SJCRH30 (cell line): Measurements from ENCODE around the gene AMOTL2. TPM values are rescaled to one million over a fixed set of nuclear protein-coding genes. Genes with fewer than 3 reads are reported as not detected.
A peak's percentile ranks its signal among the peaks of the same experiment; 100 is the strongest.

Source experiments
- DNase-seq, 2 experiments: peaks; one replicate each; pipeline ENCODE4 v3.0.0-alpha.2; 2015 to 2020
- H3K27ac ChIP-seq: fragments of 250-450 bp; sonication (Bioruptor Pico); 2 replicates; pipeline ENCODE4 v1.5.1; 2020; ENCODE audit warnings: mild to moderate bottlenecking, moderate library complexity
- H3K27me3 ChIP-seq: fragments of 250-450 bp; sonication (Bioruptor Pico); 2 replicates; pipeline ENCODE4 v1.5.1; 2020; ENCODE audit warnings: mild to moderate bottlenecking, moderate library complexity
- H3K36me3 ChIP-seq: fragments of 250-450 bp; sonication (Bioruptor Pico); 2 replicates; pipeline ENCODE4 v1.5.1; 2020; ENCODE audit warnings: mild to moderate bottlenecking, moderate library complexity
- H3K4me1 ChIP-seq: fragments of 250-450 bp; sonication (Bioruptor Pico); 2 replicates; pipeline ENCODE4 v1.5.1; 2020; ENCODE audit warnings: mild to moderate bottlenecking, moderate library complexity
- H3K4me3 ChIP-seq: fragments of 250-450 bp; sonication (Bioruptor Pico); 2 replicates; pipeline ENCODE4 v1.5.1; 2020; ENCODE audit warnings: mild to moderate bottlenecking, moderate library complexity
- H3K9me3 ChIP-seq: fragments of 250-450 bp; sonication (Bioruptor Pico); replicated peaks from 2 replicates; pipeline ENCODE4 v1.5.1; 2020; ENCODE audit warnings: mild to moderate bottlenecking, moderate library complexity
- total RNA-seq: library from RNA; depleted of rRNA; stranded (reverse); fragments of >200 nt; shearing (Covaris generic); gene quantifications from 2 replicates; pipeline ENCODE4 v1.2.3, GENCODE V29; 2014

AMOTL2 gene
- total RNA-seq, 1 experiment from 2014 or later: 18.8 TPM

- H3K9me3 ChIP-seq: peaks cover 4% of the 10 kb centered on the region; the same call in 1 of the 2 replicates
- H3K27me3 ChIP-seq: no peaks in the 10 kb centered on the region
- H3K4me3 ChIP-seq: no peak overlapping the region
- no peak overlapping the region for H3K27ac ChIP-seq
- H3K36me3 ChIP-seq: no peaks in the 10 kb centered on the region
- no peak for DNase-seq
- H3K4me1 ChIP-seq: peaks cover 10% of the 10 kb centered on the region
These were observed 15.6 kb upstream of the AMOTL2 start for GRCh38 chr3:134389865-134390264.

- H3K27me3 ChIP-seq: no peaks in the 10 kb centered on the region
- H3K36me3 ChIP-seq: no peaks in the 10 kb centered on the region
- H3K4me1 ChIP-seq: peaks cover 10% of the 10 kb centered on the region
- H3K27ac ChIP-seq: no peak overlapping the region
- no peak for DNase-seq
- H3K9me3 ChIP-seq: peaks cover 4% of the 10 kb centered on the region; the same call in 1 of the 2 replicates
- H3K4me3 ChIP-seq: no peak overlapping the region
These were observed 14.7 kb upstream of the AMOTL2 start for GRCh38 chr3:134388788-134389485.

GRCh38 chr3:134388292-134388691 lies 14.0 kb upstream of the AMOTL2 start:
- H3K36me3 ChIP-seq: no peaks in the 10 kb centered on the region
- DNase-seq: no peak
- H3K4me1 ChIP-seq: peaks cover 10% of the 10 kb centered on the region
- peaks cover 4% of the 10 kb centered on the region; the same call in 1 of the 2 replicates for H3K9me3 ChIP-seq
- H3K27me3 ChIP-seq: no peaks in the 10 kb centered on the region
- no peak overlapping the region for H3K4me3 ChIP-seq
- H3K27ac ChIP-seq: no peak overlapping the region

GRCh38 chr3:134387293-134387692 lies 13.0 kb upstream of the AMOTL2 start:
- Histone ChIP-seq H3K27ac (no peak overlapping the region), H3K9me3 (peaks cover 4% of the 10 kb centered on the region; the same call in 1 of the 2 replicates), H3K36me3 (no peaks in the 10 kb centered on the region), H3K27me3 (no peaks in the 10 kb centered on the region), H3K4me3 (no peak overlapping the region), H3K4me1 (peaks cover 7% of the 10 kb centered on the region)
- no peak for DNase-seq

- Histone ChIP-seq H3K9me3 (no peaks in the 10 kb centered on the region; the same call in 1 of the 2 replicates), H3K27me3 (no peaks in the 10 kb centered on the region), H3K27ac (no peak overlapping the region), H3K4me1 (no peaks in the 10 kb centered on the region), H3K36me3 (no peaks in the 10 kb centered on the region), H3K4me3 (no peak overlapping the region)
- no peak for DNase-seq
These were observed 10.7 kb upstream of the AMOTL2 start for GRCh38 chr3:134384963-134385362.

GRCh38 chr3:134381831-134382442 lies 7.7 kb upstream of the AMOTL2 start:
- no peak overlapping the region for H3K27ac ChIP-seq
- no peaks in the 10 kb centered on the region for H3K4me1 ChIP-seq
- H3K4me3 ChIP-seq: no peak overlapping the region
- no peak for DNase-seq
- H3K9me3 ChIP-seq: no peaks in the 10 kb centered on the region
- H3K27me3 ChIP-seq: no peaks in the 10 kb centered on the region
- no peaks in the 10 kb centered on the region for H3K36me3 ChIP-seq

GRCh38 chr3:134381076-134381475 lies 6.8 kb upstream of the AMOTL2 start:
- Histone ChIP-seq H3K27me3 (no peaks in the 10 kb centered on the region), H3K4me1 (no peaks in the 10 kb centered on the region), H3K27ac (no peak overlapping the region), H3K36me3 (no peaks in the 10 kb centered on the region), H3K4me3 (no peak overlapping the region), H3K9me3 (no peaks in the 10 kb centered on the region)
- DNase-seq: no peak

GRCh38 chr3:134380249-134380648 lies 6.0 kb upstream of the AMOTL2 start:
- DNase-seq: no peak
- Histone ChIP-seq H3K27me3 (no peaks in the 10 kb centered on the region), H3K36me3 (no peaks in the 10 kb centered on the region), H3K9me3 (no peaks in the 10 kb centered on the region), H3K27ac (no peak overlapping the region), H3K4me1 (no peaks in the 10 kb centered on the region), H3K4me3 (no peak overlapping the region)

GRCh38 chr3:134378818-134379217 lies 4.6 kb upstream of the AMOTL2 start:
- no peak for DNase-seq
- Histone ChIP-seq H3K27ac (no peak overlapping the region), H3K9me3 (no peaks in the 10 kb centered on the region), H3K4me3 (no peak overlapping the region), H3K27me3 (no peaks in the 10 kb centered on the region), H3K36me3 (no peaks in the 10 kb centered on the region), H3K4me1 (no peaks in the 10 kb centered on the region)

- peak; percentile 63 to 75 for DNase-seq
- no peaks in the 10 kb centered on the region for H3K4me1 ChIP-seq
- H3K27ac ChIP-seq: no peak overlapping the region
- no peaks in the 10 kb centered on the region for H3K9me3 ChIP-seq
- no peaks in the 10 kb centered on the region for H3K36me3 ChIP-seq
- H3K27me3 ChIP-seq: no peaks in the 10 kb centered on the region
- no peak overlapping the region for H3K4me3 ChIP-seq
These were observed 4.1 kb upstream of the AMOTL2 start for GRCh38 chr3:134378384-134378783.

GRCh38 chr3:134377896-134378295 lies 3.6 kb upstream of the AMOTL2 start:
- no peak for DNase-seq

GRCh38 chr3:134376786-134377426 lies 2.7 kb upstream of the AMOTL2 start:
- Histone ChIP-seq H3K36me3 (peaks cover 3% of the 10 kb centered on the region), H3K9me3 (no peaks in the 10 kb centered on the region), H3K4me3 (no peak overlapping the region), H3K27ac (no peak overlapping the region), H3K4me1 (peaks cover 7% of the 10 kb centered on the region; the same call in 1 of the 2 replicates), H3K27me3 (no peaks in the 10 kb centered on the region)
- no peak for DNase-seq

More at GRCh38 chr3:134377896-134378295, 3.6 kb upstream of the AMOTL2 start:
- Histone ChIP-seq H3K4me1 (no peaks in the 10 kb centered on the region), H3K9me3 (no peaks in the 10 kb centered on the region), H3K4me3 (no peak overlapping the region), H3K36me3 (no peaks in the 10 kb centered on the region), H3K27ac (no peak overlapping the region), H3K27me3 (no peaks in the 10 kb centered on the region)

- H3K9me3 ChIP-seq: no peaks in the 10 kb centered on the region
- H3K27ac ChIP-seq: no peak overlapping the region
- peaks cover 7% of the 10 kb centered on the region; the same call in 1 of the 2 replicates for H3K4me1 ChIP-seq
- H3K36me3 ChIP-seq: peaks cover 9% of the 10 kb centered on the region
- no peak for DNase-seq
- H3K4me3 ChIP-seq: no peak overlapping the region
- H3K27me3 ChIP-seq: no peaks in the 10 kb centered on the region
These were observed 2.1 kb upstream of the AMOTL2 start for GRCh38 chr3:134376385-134376765.

- H3K4me1 ChIP-seq: peaks cover 7% of the 10 kb centered on the region; the same call in 1 of the 2 replicates
- no peak overlapping the region for H3K4me3 ChIP-seq
- no peaks in the 10 kb centered on the region for H3K9me3 ChIP-seq
- no peak for DNase-seq
- peaks cover 15% of the 10 kb centered on the region for H3K36me3 ChIP-seq
- H3K27me3 ChIP-seq: no peaks in the 10 kb centered on the region
- no peak overlapping the region for H3K27ac ChIP-seq
These were observed 1.5 kb upstream of the AMOTL2 start for GRCh38 chr3:134375582-134376384.
